EL (cell line): ENCODE results near the gene TP53I13.
A peak's percentile ranks its signal among the peaks of the same experiment; 100 is the strongest.

Experiments
- DNase-seq: peaks from one replicate; pipeline ENCODE4 v3.0.0-alpha.2; 2016

TP53I13 gene

DNA sequence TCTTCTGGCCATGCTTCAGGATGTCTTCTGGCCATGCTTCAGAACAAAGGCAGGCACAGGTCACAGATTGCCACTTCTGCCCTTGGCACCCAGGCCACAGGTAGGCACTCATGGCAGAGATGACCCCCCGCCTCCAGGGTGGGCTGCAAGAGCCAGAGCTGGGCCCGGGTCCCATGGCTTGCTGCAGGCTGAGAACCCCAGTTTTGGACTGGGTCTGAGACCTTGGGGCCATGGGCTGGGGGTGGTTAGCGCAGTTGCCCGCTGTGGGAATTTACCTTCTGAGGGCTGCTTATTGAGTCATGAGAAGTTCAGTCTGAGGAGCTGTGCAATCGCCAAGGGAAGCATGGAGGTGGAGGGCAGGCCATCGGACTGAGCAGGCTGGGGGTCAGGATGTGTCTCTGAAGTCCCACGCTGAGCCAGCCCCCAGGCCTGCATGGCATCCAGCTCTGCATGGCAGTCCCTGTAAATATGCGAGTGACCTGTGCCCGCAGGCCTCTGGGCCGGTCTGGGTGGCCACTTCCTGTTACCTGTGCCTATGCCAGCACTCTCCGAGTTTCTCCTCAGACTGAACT, 26.1 kb downstream of the TP53I13 start:
- DNase-seq, result no peak

DNA sequence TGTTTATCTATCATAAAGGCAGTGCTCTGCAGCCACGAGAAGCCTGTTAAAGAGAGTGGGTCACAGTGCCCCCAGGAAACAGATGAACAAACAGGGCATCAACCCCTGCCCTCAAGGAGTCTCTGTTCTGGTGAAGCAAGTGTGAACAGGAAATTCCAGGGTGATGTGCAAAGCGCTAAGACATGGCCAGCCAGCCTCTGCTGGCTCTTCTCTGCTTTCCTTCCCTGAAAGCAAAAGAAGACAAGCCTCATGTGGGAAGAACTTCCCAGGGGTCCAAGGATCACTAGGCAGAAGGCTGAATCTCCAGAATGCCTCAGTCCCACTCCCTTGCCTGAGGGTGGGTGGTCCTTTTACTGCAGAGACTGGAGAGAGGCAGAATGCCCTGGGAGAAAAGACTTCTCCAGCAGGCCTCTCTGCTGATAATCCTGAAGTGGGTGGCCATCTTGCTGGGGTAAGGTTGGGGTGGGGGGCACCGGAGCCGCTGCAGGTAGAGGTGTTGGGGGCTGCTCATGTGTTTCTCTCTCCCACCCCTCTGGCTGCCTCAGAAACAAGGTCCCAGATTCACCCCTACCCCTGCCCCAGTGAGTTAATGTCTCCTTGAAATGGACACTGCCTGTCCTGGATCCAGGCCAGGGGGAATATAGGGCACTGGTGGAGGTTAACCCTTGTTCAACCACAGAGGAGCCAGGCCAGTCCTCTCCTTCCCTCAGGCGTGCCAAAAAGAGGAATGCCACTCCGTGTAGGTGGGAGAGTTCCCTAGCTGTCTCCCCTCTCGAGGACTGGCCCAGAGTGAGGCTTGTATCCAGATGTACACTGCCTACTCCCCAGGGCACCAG, 26.8 kb downstream of the TP53I13 start:
- DNase-seq, result no peak

DNA sequence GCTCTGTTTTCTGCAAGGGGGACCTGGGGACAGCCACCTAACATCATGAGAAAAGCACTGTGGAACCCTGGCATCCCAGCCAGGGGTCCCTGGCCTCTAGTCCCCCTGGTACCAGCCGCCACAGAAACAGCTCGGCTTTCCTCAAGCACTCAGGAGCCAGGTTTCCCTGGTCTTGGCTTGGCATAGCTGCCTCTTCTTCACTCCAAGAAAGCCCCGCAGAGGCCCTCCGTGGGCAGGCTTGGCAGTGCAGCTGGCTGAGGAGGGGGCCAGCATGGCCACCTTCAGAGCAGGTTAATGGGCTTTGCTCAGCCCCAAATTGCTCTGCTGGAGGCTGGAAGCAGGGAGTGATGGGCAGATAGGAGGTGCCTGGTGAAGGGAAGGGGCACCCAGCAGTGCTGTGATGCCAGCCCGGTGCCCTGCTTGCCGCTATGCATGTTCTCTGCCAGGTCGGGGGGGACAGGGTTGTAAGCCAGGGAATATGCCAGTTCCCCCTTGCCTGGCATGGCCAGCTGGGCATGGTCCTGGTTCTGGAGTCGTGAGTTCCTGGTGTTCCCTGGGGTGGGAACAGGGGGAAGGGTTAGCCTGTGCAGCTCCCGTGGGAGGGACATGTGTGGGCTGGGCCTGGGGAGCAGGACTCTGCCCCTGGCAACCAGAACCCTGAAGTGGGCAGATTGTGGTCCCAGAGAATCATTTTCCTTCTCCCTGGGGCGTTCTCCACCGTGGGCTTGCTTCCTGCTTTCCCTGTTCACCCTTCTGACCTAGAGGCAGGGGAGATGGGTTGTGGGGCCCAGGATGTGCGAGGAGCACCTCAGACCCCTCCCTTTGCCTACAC, 27.7 kb downstream of the TP53I13 start:
- DNase-seq, result no peak

DNA sequence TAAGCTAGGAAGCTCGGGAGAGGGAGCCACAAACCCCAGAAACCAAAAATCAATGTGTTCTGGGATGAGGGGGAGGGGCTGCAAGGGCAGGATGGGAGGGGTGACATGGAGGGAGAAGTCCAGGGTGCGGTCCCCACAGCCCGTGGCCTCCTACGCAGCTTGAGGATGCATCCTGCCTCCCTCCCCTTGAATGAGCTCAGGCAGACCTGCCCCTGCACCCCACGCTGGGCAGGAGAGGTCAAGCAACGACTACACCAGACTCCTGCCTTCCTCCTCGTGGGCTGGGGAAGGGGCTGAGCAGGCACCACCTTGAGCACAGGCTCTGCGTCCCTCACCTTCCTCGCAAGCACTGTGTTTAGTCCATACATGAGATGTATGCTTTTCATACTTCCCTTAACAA, 28.3 kb downstream of the TP53I13 start:
- no peak for DNase-seq

DNA sequence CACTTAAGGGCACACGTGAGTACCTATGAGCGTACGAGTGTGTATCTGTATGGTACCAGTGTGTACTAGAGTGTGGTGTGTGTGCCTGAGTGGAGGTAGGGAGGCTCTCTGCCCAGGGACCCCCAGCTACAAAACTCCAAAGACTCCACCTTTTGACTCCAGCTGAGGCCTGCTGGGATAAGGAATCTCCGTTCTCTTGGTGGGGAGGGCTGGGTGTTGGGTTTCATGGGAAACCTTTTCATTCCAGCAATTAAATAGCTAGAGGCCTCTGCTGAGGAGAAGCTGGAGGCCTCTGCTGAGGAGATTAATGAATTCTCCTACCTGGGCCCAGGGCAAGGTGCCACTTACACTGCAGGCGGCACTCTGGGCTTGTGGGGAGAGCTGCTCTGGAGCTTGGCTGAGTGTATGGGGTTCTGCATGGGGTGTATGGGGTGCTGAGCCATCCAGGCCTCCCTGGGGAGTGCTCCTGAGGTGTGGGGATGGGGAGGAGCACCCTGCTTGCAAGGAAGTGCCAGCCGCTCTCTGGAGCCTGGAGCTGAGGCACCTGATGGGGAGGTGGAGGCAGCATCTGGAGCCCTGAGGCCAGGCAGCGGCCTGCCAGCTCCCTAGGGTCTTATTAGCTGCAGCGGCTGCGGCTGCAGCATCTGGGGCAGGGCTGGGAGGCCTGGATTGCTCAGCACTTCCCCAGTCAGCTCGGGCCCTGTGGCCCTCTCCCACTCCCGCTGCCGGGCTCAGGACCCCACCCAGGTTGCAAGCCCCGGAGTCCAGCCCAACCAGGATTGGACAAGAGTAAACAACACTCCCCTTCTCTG, 29.1 kb downstream of the TP53I13 start:
- no peak for DNase-seq

DNA sequence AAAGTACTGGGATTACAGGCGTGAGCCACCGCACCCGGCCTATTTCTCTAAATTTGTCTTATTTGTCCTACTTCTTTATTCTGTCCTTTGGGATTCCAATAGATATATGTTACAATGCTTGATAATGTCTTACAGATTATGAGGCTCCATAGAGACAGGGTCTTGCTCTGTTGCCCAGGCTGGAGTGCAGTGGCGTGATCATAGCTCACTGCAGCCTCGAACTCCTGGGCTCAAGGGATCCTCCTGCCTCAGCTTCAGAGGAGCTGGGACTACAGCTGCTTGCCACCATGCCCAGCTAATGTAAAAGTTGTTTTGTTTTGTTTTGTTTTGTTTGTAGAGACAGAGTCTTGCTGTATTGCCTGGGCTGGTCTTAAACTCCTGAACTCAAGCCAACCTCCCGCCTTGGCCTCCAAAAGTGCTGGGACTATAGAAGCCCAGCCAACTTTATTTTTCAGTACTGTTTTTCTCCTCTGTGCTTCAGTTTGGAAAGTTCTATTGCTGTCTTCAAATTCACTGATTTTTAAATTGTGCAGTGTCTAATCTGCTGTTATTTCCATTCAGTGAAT, 34.7 kb downstream of the TP53I13 start:
- no peak for DNase-seq

DNA sequence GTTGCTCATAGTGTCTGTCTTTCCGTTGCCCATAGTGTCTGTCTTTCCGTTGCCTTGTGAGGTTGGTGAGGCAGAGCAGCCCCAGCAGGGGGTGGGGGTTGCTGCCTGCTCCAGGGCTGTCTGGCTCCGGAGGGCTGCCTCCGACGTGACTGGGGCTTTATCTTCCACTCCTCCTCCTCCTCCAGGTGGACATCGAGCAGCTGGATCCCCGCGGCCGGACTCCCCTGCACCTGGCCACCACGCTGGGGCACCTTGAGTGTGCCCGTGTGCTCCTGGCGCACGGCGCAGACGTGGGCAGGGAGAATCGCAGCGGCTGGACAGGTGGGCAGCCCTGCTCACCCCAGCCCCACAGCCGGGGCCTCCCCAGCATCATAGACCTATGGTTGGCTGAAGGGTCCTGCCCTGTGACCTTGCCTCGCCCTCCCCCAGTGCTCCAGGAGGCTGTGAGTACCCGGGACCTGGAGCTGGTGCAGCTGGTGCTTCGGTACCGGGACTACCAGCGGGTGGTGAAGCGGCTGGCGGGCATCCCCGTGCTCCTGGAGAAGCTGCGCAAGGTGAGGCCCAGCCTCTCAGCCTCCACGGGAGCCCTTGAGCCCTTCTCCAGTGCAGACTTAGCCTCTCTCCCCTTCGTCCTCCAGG, 39.2 kb downstream of the TP53I13 start:
- no peak for DNase-seq

DNA sequence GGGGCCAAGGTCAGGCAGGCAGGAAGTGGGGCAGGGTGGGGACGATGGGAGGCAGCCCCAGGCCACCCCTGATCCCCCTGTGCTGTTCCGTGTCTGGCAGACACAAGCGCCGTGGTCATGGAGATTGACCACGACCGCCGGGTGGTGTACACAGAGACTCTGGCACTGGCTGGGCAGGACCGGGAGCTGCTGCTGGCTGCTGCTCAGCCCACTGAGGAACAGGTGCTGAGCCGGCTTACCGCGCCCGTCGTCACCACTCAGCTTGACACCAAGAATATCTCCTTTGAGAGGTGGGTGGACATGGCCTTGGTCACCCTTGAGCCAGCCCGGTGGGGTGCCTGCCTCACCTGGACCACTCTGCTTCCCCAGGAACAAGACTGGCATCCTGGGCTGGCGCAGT, 40.5 kb downstream of the TP53I13 start:
- DNase-seq, result no peak

DNA sequence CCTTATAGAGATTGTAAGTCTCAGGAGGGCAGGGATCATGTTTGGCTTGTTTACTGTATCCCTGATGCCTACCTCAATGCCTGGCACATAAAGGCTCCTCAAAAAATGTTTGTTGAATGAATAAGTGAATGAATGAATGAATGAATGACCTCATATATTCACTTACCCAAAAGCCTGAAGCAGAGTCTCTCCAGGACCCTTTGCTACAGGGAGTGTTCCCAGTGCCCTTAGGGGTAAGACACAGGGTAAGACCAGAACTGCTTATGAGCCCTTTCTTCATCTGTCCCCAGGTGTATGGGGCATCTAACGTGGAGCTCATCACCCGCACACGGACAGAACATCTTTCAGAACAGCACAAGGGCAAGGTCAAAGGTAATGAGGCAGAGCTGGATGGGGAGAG, 41.9 kb downstream of the TP53I13 start:
- no peak for DNase-seq

DNA sequence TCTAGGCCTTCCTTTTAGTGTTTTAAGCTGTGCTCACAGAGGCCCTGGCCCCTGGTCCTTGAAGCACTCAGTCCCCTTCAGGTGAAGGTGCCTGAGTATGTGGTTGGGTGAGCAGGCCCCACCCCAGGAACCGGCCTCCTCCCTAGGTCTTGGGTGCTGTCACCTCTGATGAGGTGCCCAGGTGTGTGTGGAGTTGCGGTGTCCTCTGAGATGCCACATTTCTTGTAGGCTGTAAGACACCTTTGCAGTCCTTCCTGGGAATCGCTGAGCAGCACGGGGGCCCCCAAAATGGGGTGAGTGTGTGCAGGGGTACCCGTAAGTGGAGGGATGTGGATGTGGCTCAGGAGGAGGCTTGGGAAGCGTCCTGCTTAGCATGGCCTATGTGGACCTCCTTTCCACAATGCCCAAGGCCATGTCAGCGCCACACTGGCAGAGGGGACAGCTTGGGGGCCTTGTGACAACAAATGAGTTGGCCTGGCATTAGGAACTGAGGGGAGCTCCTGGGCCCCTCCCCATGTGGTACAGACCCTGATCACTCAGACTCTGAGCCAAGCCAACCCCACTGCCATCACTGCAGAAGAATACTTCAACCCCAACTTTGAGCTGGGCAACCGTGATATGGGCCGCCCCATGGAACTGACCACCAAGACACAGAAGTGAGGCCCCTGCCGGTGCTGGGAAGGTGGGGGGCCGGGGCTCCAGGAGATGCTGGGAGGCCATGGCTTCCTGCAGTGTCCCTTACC, 43.0 kb downstream of the TP53I13 start:
- no peak for DNase-seq

DNA sequence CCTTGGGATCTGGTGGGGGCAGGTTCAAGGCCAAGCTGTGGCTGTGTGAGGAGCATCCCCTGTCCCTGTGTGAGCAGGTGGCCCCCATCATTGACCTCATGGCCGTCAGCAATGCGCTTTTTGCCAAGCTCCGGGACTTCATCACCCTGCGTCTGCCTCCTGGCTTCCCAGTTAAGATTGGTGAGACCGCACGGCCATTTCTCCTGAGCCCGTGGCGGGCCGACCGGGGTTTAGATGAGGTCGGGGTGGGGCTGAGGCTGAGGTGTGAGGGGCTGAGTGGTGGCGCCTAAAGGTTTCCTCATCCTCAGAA, 43.5 kb downstream of the TP53I13 start:
- DNase-seq, result no peak

DNA sequence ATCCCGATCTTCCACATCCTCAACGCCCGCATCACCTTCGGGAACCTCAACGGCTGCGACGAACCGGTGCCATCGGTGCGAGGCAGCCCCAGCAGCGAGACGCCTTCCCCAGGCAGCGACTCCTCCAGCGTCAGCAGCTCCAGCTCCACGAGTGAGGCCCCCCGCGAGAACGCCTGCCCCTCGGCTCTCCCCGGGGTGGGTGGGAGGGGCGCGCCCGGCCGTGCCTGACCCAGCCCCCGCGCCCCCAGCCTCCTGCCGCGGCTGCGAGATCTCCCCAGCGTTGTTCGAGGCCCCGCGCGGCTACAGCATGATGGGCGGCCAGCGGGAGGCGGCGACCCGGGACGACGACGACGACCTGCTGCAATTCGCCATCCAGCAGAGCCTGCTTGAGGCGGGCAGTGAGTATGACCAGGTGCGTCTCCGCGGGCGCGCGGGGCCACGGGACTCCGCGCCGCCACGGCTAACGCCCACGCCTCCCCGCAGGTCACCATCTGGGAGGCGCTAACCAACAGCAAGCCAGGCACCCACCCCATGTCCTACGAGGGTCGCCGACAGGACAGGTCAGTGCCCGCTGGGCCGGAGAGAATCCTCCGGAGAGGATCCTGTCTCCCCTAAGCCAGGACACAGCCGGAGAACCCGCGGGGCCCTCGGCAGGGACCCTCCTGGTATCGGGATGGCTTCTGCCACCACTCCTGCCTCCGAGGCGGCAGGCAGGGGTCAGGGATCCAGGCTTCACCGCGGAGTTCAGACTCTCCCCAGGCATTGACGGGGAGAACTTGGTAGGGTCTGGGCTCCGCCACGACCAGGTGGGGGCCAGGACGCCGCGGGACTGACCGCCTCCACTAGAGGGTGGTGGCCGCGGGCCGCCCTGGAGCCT, 44.1 kb downstream of the TP53I13 start:
- no peak for DNase-seq

DNA sequence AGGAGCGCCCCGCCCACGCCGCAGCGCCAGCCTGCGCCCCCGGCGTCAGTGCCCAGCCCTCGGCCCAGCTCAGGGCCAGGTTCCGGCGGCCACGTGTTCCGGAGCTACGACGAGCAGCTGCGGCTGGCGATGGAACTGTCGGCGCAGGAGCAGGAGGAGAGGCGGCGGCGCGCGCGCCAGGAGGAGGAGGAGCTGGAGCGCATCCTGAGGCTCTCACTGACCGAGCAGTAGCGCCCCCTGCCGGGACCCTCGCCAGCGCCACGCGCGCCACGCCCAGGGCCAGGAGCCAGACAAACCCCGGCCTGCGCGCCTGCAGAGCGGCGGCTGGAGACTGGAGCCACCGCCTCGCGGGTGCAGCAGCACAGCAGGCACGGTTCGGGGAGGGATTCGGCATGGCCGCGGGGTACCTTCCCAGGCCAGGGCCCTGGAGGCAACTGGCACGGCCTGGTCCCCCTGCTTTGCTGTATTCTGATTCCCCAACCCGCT, 44.9 kb downstream of the TP53I13 start:
- peak; percentile 77 for DNase-seq

DNA sequence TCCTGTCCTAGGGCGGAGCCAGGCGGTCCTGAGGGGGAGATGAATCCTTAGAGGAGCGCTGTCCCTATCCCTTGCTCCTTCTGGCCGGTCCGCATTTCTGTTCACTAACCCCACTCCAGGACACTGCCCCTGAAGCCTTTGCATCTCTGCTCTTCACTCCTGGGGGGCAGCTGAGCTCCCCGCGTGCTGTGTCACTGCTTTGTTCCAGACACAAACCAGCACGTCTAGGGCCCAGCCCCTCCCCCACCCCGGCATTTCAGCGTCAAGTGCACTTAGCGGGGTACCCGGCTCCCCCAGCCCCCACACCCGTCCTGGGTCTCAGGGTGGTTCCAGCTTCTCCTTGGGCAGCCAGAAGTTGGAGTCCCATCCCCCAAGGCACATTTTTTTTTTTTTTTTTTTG, 45.4 kb downstream of the TP53I13 start:
- no peak for DNase-seq

DNA sequence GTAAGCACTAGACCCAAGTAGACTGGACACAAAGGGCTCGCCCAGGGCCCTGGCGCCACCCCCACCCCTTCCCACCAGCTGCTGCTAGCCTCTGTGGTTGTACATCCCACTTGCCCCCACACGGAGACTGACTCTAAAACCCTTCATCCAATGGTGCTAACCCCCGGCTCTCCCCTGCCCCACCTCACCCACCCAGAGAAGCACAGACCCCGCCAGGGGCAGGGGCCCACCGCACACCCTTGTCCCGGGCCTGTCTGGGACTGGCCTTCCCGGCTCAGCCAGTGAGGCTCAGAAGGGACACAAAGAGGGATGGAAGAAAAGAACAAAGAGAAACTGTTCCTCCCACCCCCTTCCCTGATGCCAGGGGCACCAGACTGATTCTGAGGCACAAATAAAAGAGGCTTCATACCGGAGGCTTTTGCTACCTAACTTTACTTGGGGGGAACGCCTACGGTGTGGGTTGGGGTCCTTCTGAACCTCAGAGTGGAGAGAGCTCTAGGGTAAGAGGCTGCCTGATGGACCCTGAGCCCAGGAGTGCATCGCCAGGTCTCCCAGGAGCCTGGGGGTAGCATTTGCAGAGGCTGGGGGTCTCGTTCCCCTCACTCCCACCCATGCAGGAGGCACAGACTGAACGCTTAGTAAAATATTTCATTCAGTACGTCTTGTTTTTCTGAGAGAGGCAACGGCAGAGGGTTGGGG, 46.0 kb downstream of the TP53I13 start:
- no peak for DNase-seq

DNA sequence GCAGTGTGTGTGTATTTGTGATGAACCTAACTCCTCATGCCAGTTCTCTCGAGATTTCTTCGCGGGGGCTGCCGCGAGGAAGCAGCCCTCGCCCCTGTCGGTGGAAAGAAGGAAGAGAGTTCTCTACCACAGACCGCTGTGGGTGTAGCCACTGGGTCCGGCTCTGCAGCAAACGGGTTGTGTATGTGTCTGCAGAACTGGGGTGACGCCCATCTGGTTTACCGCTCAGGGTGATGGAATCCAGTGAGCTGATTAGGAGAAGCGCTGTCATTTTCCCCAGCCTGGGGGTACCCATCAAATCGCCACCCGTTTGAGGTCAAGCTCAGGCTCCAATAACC, 46.5 kb downstream of the TP53I13 start:
- DNase-seq, result peak; percentile 35

DNA sequence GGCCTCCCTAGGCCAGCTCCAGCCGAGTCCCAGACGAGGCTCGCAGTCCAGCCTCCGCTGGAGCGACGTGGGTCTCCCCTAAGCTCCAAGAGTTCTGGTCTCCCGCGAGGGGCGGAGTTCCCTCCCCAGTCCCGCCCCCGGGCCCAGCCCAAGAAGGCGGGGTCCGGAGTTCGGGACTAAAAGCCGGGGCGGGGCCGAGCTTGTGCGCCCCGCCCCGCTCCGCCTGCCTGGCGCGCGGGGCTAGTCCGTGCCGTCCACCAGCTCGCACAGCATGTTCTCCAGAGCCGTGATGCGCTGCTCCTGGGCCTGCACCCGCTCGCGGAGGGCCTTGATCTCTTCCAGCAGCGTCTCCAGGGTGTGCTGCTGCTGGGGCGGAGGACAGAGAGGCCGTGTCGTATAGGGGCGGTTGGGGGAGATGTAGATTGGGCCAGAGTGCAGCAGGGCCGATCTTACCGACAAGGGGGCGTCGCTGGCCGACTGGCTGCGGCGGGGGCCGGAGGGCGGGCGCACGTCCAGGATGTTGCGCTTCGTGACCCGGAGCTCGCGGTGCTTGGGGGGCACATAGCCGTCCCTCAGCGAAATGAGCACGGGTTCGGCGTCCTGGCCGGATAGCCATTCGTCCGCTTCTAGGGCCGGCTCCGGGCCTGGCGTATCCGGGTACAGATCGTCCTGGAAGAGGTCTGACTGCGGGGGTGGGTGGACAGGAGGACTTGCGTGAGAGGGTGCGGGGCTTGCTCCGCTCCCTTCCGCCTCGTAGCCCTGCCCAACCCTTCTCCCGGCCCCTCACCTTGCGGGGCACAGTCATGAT, 47.2 kb downstream of the TP53I13 start:
- peak; percentile 86 for DNase-seq

DNA sequence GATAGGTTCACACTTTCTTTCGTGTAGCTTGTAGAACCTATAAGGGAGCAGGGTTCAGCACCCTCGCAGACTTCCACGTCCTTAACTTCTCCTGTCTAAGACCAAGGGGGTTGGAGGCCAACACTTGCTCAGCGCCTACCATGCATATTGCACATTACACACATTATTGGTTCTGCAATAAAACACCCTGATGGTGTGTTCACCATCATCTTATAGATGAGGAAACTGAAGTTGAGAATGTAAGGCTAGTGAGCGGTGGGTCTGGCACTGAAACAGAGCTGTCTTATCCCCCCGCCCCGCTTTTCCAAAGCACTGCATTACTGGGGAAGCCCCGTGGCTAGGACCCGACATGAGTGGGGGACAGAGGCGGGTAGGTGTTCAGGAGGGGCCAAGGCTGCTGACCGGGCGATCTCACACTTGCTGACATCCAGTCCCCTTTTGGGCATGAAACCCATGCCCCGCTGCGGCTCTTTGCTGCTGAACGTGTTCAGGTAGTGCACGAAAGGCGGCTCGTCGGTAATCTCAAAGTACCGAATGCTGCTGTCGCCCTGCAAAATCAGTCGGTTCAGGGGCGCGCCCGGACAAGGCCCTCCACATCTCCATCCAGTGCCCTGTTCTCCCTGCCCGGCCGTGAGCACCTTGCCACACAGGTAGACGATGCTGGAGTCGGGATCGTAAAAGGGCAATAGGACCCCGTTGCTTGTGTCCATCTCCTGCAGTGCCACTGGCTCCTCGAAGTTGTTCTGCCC, 48.0 kb downstream of the TP53I13 start:
- no peak for DNase-seq
